Measurements from ENCODE around the gene BAIAP2.

BAIAP2 gene, protein sequence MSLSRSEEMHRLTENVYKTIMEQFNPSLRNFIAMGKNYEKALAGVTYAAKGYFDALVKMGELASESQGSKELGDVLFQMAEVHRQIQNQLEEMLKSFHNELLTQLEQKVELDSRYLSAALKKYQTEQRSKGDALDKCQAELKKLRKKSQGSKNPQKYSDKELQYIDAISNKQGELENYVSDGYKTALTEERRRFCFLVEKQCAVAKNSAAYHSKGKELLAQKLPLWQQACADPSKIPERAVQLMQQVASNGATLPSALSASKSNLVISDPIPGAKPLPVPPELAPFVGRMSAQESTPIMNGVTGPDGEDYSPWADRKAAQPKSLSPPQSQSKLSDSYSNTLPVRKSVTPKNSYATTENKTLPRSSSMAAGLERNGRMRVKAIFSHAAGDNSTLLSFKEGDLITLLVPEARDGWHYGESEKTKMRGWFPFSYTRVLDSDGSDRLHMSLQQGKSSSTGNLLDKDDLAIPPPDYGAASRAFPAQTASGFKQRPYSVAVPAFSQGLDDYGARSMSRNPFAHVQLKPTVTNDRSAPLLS

DNA sequence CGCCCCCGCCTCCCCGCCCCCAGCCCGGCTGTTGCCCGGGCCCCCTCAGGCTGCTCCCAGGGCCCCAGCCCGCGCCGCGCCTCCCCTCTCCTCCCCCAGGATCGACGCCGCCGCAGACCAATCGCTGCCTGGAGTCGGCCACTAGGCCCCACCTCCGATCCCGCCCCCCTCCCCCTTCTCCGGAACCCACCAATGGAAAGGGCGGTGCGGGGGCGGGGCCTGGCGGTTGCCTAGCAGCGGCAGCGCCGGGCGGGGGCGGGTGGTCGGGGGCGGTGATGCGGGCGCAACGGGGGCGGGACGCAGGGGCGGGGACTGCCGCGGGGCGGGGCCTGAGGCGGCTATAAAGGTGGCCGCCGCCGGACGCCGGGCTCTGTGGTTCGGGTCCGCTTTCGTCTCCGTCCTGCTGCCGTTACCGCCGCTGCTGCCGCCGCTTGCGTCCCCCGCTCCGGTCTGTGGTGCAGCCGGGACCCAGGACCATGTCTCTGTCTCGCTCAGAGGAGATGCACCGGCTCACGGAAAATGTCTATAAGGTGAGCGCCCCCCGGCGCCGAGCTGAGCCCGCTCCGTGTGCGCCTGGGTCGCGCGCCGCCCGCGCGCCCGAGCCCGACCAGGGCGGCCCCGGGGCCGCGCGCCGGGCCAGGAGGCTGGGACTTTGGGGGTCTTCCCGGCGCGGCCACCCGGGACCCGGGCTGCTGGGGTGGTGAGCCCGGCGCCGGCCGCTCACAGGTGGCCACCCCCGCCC lies at the start of gene BAIAP2:
BAIAP2 (plus strand) TSS at position 373 of the 742 bp plus-strand sequence; CDS start at position 477, 104 bp downstream.
- peak; percentile 100 for DNase-seq (ENCODE audit: low spot score)

DNA sequence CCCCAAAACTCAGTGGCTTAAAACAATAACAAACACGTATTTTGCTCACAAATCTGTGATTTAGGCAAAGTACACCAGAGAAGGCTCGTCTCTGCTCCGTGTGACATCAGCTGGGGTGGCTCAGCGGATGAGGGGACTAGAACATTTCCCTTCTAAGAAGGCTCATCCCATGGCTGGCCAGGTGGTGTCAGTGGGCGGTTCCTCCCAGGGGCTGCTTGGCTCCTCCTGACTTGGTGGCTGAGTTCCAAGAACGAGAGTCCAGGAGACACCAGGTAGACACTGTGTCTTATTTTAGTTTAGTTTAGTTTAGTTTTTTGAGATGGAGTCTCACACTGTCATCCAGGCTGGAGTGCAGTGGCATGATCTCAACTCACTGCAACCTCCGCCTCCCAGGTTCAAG lies 48.9 kb upstream of the BAIAP2 start:
- no peak for DNase-seq (ENCODE audit: low spot score)

- no peak for DNase-seq (ENCODE audit: low spot score)
These were observed 48.0 kb upstream of the BAIAP2 start for GRCh38 chr17:80986816-80987475.

DNA sequence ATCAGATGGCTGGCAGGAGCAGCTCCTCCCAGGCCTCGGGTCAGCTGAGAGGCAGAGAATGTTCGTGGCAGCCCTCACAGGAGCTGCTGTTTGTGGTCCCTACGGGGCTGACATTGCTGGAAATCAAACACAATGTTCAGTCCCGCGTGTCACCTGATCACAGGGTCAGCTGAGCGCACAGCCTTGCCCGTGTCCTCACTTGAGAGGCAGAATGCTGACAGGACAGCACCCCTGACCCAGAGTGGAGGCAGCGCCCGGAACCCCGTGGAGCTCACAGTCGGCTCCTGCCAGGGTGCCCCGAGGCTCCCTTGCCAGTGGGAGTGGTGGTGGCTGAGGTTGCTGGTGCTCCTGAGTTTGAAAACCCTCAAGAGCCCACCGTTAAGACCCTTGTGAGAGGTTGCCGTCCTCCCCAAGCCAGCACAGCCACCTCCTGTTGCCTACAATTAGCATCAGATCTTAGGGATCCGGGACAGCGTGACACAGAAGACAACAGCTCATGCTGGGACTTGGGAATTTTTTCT lies 47.0 kb upstream of the BAIAP2 start:
- DNase-seq (ENCODE audit: low spot score) = no peak

DNA sequence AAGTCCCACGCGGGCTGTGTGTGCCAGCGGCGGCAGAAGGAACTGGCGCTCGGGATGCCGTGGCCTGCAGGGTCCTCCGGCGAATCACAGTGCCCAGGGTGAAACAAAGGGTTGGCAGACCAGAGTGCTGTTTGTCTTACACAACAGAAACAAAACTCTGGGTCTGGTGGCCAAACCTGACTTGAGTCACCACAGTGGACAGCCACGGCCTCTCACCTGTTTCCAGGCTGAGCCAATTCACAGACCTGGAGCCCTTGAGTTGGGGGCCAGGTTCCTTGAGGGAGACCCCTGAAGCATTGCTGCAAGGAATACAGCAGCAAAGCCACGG lies 45.4 kb upstream of the BAIAP2 start:
- no peak for DNase-seq (ENCODE audit: low spot score)

DNA sequence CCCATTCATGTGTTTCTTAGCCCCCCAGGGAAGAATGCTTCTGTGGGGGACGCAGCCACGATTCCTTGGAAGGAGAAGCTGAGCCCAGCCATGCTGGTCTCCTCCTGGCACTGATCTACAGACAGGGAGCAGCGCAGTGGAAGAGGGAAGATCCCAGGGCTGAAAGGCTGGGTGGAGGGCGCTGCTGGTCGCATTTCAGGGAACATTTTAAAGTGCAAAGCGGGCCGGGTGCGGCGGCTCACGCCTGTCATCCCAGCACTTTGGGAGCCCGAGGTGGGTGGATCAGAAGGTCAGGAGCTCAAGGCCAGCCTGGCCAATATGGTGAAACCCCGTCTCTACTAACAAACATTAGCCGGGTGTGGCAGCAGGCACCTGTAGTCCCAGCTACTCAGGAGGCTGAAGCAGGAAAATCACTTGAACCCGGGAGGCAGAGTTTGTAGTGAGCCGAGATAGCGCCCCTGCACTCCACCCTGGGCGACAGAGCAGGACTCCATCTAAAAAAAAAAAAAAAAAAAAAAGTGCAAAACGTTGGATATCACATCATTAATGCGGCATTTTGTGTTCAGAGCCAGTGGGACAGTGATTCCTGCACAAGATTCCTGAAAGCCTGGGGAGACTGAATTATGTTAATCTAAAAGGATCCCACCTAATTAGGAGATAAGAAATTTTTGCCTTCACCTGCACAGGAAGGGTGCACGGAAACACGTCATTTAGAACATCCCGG lies 43.9 kb upstream of the BAIAP2 start:
- no peak for DNase-seq (ENCODE audit: low spot score)

GRCh38 chr17:80991645-80992076 lies 43.3 kb upstream of the BAIAP2 start, which contains the start of gene CHMP6:
Gene CHMP6 (plus strand): TSS chr17:80991841. CDS start chr17:80991919, 78 bp downstream.
- DNase-seq (ENCODE audit: low spot score) = peak; percentile 93

DNA sequence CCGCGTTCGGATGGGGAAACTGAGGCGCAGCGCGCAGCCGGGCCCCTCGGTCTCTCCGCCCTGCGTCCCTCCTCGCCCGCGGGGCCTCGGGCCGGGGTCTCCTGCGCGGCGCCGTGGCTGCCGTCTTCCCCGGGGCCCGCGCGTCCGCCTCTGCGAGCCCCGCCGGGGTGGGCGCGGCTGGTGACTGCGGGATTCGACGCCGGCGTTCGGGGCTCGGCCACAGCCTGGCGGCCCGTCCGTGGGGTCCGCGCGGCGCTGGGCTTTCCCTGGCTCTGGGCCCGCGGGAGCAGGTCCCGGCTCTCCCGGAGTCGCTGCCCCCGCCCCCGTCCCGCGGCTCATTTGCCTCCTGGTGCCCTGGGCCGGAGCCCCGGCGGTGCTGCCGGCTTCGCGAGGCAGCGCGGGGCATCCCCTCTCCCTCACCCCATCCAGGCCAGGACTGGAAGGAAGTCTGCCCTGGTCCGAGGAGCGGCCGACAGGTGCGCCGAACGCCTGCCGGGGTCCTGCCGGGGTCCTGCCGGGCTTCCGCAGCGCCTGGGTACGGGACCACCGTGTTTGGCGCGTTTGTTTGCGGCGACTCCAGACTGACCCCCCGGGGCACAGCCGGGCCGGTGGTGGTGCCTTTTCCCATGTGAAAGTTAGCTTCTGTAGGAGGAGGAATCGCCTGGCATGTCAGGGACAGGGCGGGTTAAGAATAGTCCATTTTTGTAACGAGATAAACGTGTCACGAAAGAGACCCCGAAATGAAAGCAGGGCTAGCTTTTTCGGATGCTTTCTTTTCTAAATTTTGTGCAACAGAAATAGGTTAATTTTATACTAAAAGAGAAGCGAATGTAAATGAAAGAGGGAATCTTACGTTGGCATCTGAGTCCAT lies 42.6 kb upstream of the BAIAP2 start:
- DNase-seq (ENCODE audit: low spot score) = peak; percentile 74

DNA sequence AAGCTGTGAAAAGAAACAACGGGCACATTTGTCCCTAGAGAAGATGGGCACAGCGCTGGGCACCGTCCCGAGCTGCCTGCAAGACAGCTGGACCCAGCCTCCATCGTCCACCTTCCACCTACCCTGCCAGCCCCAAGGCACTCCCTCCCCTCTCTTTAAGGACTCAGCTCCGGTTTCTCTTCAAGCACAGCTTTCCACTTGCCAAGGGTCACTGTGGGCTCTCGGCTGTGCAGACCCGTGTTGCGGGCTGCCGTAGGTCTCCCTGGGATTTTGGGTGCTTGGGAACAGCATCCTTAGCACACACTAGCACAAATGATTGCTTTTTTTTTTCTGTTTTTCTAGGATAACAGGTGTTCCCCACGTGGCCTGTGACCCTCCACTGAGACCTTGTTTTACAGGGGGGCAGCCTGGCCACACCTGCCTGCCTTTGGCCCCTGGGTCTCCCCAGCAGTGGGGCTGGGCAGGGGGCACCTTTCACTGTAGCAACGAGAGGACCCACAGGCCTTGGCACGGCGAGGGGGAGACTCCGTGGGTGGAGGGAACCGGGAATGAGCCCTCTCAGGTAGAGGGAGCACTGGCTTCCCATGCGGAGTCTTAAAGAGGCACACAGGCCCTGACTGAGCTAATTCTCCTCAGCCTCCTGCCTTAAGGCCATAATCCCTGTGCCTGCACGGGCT lies 41.9 kb upstream of the BAIAP2 start:
- no peak for DNase-seq (ENCODE audit: low spot score)

GRCh38 chr17:80995131-80995530 lies 39.8 kb upstream of the BAIAP2 start:
- no peak for DNase-seq (ENCODE audit: low spot score)

DNA sequence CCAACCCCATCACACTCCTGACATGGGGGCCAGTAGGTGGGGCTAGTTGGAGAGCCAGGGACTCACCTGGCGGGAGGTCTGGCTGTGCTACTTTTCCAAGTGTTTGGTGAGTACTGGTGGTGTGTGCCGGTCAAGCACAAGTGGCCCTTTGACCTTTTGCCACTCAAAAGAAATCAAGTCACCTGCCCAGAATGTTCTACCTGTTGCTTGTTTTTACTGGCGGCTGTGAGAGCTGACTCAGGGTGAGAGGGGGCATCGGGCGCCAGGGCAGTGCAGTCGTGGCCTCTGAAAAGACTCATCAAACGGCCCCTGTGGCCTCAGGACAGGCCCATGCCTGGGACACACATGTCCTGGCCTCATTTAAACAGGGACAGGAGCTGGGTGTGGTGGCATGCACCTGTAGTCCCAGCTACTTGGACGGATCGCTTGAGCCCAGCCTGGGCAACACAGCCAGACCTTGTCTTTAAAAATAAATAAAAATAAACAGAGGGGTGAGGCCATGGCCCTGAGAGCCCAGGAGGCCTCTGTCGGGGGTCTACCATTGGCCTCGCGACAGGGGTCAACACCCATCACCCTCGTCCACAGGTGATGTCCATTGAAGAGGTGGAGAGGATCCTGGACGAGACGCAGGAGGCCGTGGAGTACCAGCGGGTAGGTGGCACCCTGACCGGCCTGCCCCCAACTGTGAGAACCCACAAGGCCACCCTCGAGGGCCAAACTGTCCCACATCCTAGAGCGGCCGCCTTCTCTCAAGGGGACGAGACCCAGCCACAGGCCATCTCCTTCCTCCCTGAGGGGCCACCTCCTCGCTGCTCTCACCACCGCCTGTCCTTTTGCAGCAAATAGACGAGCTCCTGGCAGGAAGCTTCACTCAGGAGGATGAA lies 38.3 kb upstream of the BAIAP2 start:
- DNase-seq (ENCODE audit: low spot score) = no peak

DNA sequence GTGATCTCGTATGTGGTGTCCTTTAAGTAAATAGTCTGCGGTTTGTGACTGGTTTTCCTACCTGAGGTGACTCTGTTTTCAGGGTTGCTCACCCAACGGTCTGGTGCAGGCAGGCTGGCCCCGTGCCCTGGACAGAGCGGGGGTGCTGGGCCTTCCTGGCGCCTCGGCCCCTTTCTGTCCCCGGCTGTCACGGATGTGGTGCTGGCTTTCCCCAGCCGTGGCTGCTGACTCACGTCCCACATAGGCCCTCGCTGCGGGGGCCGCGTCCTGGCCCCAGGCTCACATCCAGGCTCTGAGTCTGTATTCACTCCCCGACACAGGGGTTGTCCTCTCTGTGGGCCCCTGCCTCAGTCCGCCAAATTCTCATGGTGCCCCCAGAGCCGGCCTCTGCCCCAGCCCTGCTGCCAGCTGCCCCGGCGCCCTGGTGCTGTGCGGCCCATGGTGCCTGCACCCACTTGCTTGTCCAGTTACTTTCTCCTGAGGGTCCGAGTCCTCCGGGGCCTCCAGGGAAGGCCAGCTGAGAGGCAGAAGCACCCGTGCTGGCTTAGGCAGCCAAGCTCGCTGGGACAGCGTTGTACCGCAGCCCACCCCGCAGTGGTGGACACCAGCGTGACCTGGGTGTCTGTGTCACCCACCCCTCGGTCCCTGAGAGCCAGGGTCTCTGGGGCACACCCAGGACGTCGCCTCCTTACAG lies 37.4 kb upstream of the BAIAP2 start:
- peak; percentile 15 for DNase-seq (ENCODE audit: low spot score)

DNA sequence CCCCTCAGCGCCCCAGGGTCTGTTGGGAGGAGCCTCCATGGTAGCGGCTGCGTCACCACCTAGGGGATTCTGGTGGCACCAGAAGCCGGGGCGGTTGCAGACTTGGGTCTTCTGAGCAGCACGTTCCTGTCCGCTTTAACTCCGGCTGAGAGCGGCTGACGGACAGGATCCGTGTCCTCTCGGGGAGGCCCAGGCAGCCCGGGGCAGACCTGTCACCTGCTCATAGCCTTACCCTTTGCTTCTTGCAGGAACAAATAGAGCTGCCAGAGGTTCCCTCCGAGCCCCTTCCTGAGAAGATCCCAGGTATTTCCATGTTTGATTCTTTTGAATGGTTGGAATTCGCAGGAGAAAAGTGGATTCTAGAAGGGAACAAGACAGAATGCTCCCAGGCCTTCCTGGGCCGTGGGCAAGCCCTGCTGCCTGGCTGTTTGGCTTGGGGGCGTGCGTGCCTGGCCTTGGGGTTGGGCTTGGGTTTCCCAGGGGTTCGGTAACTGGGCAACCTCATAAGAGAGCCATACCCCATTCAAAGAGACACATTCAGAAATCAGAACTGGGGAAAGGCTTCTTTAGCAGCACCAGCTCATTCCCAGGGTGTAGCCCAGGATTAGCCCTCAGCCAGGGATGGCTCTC lies 36.7 kb upstream of the BAIAP2 start:
- DNase-seq (ENCODE audit: low spot score) = no peak

- no peak for DNase-seq (ENCODE audit: low spot score)
These were observed 36.0 kb upstream of the BAIAP2 start for GRCh38 chr17:80998748-80999535.

DNA sequence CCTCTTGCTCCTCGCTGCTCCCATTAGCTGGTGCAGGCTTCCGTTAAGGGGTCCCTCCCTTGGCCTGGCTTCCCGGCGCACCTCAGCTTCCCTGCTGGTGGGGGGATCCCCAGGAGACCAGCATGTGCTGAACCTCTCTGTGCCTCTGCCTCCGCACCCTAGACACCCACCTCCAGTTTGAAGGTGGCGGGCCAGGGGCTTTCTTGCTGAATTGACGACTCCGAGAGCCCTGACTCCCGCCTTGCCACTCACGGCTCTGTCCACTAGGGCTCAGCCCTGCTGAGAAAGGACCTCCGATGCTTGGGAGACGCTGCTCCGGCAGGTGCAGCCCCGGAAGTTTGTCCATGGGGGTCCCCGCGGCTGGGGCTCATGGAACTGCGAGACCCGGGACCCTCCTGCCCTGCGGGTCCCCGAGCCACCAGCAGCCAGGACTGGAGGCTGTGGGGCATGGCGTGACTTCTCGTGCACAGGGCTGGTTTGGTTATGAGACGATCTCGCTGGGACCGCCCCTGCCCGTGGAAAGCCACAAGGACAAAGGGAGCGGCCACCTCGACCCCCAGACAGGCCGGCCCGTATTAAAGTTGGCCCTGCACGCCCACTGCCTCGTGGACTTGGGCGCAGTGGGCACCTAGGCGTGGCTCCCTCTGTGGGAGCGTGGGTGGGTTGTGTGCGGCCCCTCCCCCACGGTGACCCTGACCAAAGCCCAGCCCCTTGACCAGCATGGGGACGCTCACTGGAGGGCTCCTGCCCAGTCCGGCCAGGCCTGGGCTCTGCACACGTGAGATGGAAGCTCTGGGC lies 35.2 kb upstream of the BAIAP2 start:
- DNase-seq (ENCODE audit: low spot score) = no peak

DNA sequence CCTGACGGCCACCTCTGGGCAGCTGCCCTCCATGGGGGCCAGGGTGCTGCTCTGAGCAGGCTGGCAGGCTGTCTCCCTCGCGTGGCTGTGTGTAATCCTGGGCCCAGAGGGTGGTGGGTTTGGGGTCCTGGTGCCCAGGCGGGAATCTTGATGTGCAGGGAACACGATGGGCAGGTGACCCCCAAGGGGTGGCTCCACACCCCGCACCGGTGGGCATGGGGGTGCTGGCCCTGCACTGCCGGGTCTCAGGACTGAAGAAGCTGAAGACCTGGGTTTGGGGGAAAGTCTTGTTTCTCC lies 34.7 kb upstream of the BAIAP2 start:
- DNase-seq (ENCODE audit: low spot score) = no peak

All from AG08396 (cell line).